Stimulated activated CD4-positive, alpha-beta T cell treated with anti-CD3 and anti-CD28 coated beads, Interleukin-12 subunit alpha, Interleukin-12 subunit beta, amount 100 ng/mL, for 24 hours (primary cell): ENCODE measurements around the gene LTBP1.
"Not testable (repeated sequence)": the region's sequence is repeated elsewhere in the genome, so short reads cannot be mapped to it uniquely, and the experiment has no call there.

Experiments used
- DNase-seq, 2 experiments: peaks; one replicate each; pipeline ENCODE4 v3.0.0-alpha.2; 2020; ENCODE audit warnings: low read depth in 2 of 2

Gene LTBP1

GRCh38 chr2:32963941-32964340, 17.2 kb downstream of the LTBP1 start:
- DNase-seq: no peak

- DNase-seq: no peak
Measured at GRCh38 chr2:32965523-32966171, 18.9 kb downstream of the LTBP1 start.

- DNase-seq: no peak
Measured at GRCh38 chr2:32969444-32970162, 22.9 kb downstream of the LTBP1 start.

GRCh38 chr2:32973772-32974171, 27.0 kb downstream of the LTBP1 start:
- DNase-seq: not testable (repeated sequence)

- DNase-seq: no peak
Measured at GRCh38 chr2:32976409-32977063, 29.8 kb downstream of the LTBP1 start.

GRCh38 chr2:32977228-32977758, 30.5 kb downstream of the LTBP1 start:
- DNase-seq: no peak

- no peak for DNase-seq
Measured at GRCh38 chr2:32981612-32982011, 34.9 kb downstream of the LTBP1 start.

- not testable (repeated sequence) for DNase-seq
Measured at GRCh38 chr2:32983193-32983924, 36.6 kb downstream of the LTBP1 start.

- DNase-seq: no peak
Measured at GRCh38 chr2:32986480-32986879, 39.7 kb downstream of the LTBP1 start.

- no peak for DNase-seq
Measured at GRCh38 chr2:32988525-32988924, 41.8 kb downstream of the LTBP1 start.

- DNase-seq: no peak
Measured at GRCh38 chr2:32990556-32990955, 43.8 kb downstream of the LTBP1 start.

- DNase-seq: no peak
Measured at GRCh38 chr2:32991091-32991845, 44.5 kb downstream of the LTBP1 start.

- DNase-seq: no peak
Measured at GRCh38 chr2:32993005-32993539, 46.3 kb downstream of the LTBP1 start.

GRCh38 chr2:32997705-32998104, 51.0 kb downstream of the LTBP1 start:
- no peak for DNase-seq

- no peak for DNase-seq
Measured at GRCh38 chr2:33000986-33001385, 54.2 kb downstream of the LTBP1 start.

GRCh38 chr2:33001823-33002222, 55.1 kb downstream of the LTBP1 start:
- DNase-seq: no peak

GRCh38 chr2:33002863-33003262, 56.1 kb downstream of the LTBP1 start:
- no peak for DNase-seq

- DNase-seq: no peak
Measured at GRCh38 chr2:33005057-33005456, 58.3 kb downstream of the LTBP1 start.

GRCh38 chr2:33008716-33009115, 62.0 kb downstream of the LTBP1 start:
- DNase-seq: no peak

- DNase-seq: no peak
Measured at GRCh38 chr2:33009249-33009648, 62.5 kb downstream of the LTBP1 start.

- no peak for DNase-seq
Measured at GRCh38 chr2:33011373-33011772, 64.6 kb downstream of the LTBP1 start.
